HCT116 (cell line): ENCODE data around the gene PIPOX. TPM values are rescaled to one million over a fixed set of nuclear protein-coding genes. Genes with fewer than 3 reads are reported as not detected.

Source experiments
- ATAC-seq: fragments of 200-7000 bp; cut with Tn5 transposase; 2 replicates; pipeline ENCODE4 v1.9.1; 2020; ENCODE audit warnings: mild to moderate bottlenecking, moderate library complexity
- BruUV-seq: library from RNA; stranded (reverse); fragments of 400-500 nt; replicated peaks from 2 replicates; lab custom pipeline; 2021; lab: Mats Ljungman, UMichigan
- CTCF ChIA-PET: fragments of 300-600 bp; sonication (Branson Sonifier 250); formaldehyde crosslinking; loops from one replicate; lab custom pipeline; 2021; ENCODE audit warnings: antibody characterized with exemption; lab: Charles Lee
- POLR2A ChIA-PET: fragments of 300-600, 350-600 bp; sonication (Branson Sonifier 250); formaldehyde crosslinking; loops from one replicate; lab custom pipeline; 2021; ENCODE audit warnings: antibody characterized with exemption; lab: Charles Lee
- RAD21 ChIA-PET, 2 experiments: fragments of 300-600 bp; sonication (Branson Sonifier 250); formaldehyde crosslinking; loops; one replicate each; lab custom pipeline; 2023; ENCODE audit warnings: low total read pairs in 2 of 2; ENCODE audit not compliant: uncharacterized antibody in 2 of 2, unreplicated experiment in 2 of 2, low non-redundant PET in 1 of 2; lab: Charles Lee
- DNase-seq: peaks from one replicate; pipeline ENCODE4 v3.0.0-alpha.2; 2010; ENCODE audit warnings: low read depth, low spot score
- H2AFZ ChIP-seq: fragments of 200-600 bp; shearing (Covaris generic), sonication (generic); 2 replicates; pipeline ENCODE4 v1.6.1; 2017; ENCODE audit warnings: low read depth, mixed run types, mixed read lengths, antibody characterized with exemption, low read length; ENCODE audit not compliant: poor library complexity, severe bottlenecking
- H3K27ac ChIP-seq: 2 replicates; pipeline ENCODE4 v1.5.1; 2012; ENCODE audit warnings: low read depth, low read length
- H3K27me3 ChIP-seq: fragments of 200-600 bp; sonication (generic); 2 replicates; pipeline ENCODE4 v1.6.1; 2016; ENCODE audit warnings: mixed run types, low read length, mixed read lengths; ENCODE audit not compliant: insufficient read depth
- H3K36me3 ChIP-seq, 2 experiments: fragments of 200-500 bp in 1 of 2; fragments of 200-600 bp in 1 of 2; sonication (Bioruptor generic) in 1 of 2; sonication (generic) in 1 of 2; 2 replicates each; pipeline versions ENCODE4 v1.5.1 to v1.6.1; 2014 to 2016; ENCODE audit warnings: low read length in 2 of 2, inconsistent platforms in 1 of 2, mixed read lengths in 1 of 2, mixed run types in 1 of 2; ENCODE audit not compliant: insufficient read depth in 2 of 2, control insufficient read depth in 1 of 2
- H3K4me1 ChIP-seq, 2 experiments: fragments of 200-600 bp in 1 of 2; sonication (generic) in 1 of 2; 2 replicates each; pipeline versions ENCODE4 v1.5.1 to v1.6.1; 2012 to 2017; ENCODE audit warnings: low read length in 2 of 2, inconsistent platforms in 1 of 2, mild to moderate bottlenecking in 1 of 2, mixed read lengths in 1 of 2, mixed run types in 1 of 2, moderate library complexity in 1 of 2; ENCODE audit not compliant: insufficient read depth in 2 of 2, control insufficient read depth in 1 of 2
- H3K4me2 ChIP-seq: fragments of 200-600 bp; sonication (generic); 2 replicates; pipeline ENCODE4 v1.6.1; 2017; ENCODE audit warnings: mixed run types, low read length, mixed read lengths
- H3K4me3 ChIP-seq, 2 experiments: fragments of 200-600 bp in 1 of 2; sonication (generic) in 1 of 2; replicated peaks in 1 of 2; 2 replicates each; pipeline ENCODE4 v1.5.1; 2011 to 2016; ENCODE audit warnings: low read length in 2 of 2, control low read depth in 1 of 2, low read depth in 1 of 2, mild to moderate bottlenecking in 1 of 2, mixed read lengths in 1 of 2, mixed run types in 1 of 2
- H3K79me2 ChIP-seq: fragments of 200-600 bp; sonication (generic); 2 replicates; pipeline ENCODE4 v1.6.1; 2017; ENCODE audit warnings: mild to moderate bottlenecking, mixed run types, low read length, moderate library complexity, mixed read lengths; ENCODE audit not compliant: insufficient read depth
- H3K9ac ChIP-seq: fragments of 200-600 bp; sonication (generic); 2 replicates; pipeline ENCODE4 v1.6.1; 2016; ENCODE audit warnings: low read length, mixed read lengths
- H3K9me2 ChIP-seq: fragments of 200-600 bp; sonication (generic), shearing (Covaris generic); 2 replicates; pipeline ENCODE4 v1.6.1; 2017; ENCODE audit warnings: mixed run types, mild to moderate bottlenecking, moderate library complexity; ENCODE audit not compliant: insufficient read depth
- H3K9me3 ChIP-seq, 2 experiments: fragments of 200-500 bp in 1 of 2; fragments of 200-600 bp in 1 of 2; sonication (Bioruptor generic) in 1 of 2; sonication (generic) in 1 of 2; 2 replicates each; pipeline ENCODE4 v1.6.1; 2014 to 2017; ENCODE audit warnings: low read length in 2 of 2, mixed read lengths in 2 of 2, inconsistent platforms in 1 of 2, low read depth in 1 of 2, mild to moderate bottlenecking in 1 of 2, mixed run types in 1 of 2, moderate library complexity in 1 of 2; ENCODE audit not compliant: control insufficient read depth in 1 of 2, insufficient read depth in 1 of 2
- H4K20me1 ChIP-seq: fragments of 200-600 bp; sonication (generic), shearing (Covaris generic); 2 replicates; pipeline ENCODE4 v1.6.1; 2017; ENCODE audit warnings: mixed run types, mild to moderate bottlenecking, moderate library complexity; ENCODE audit not compliant: insufficient read depth
- CTCF ChIP-seq, 3 experiments: fragments of 200-600 bp in 1 of 3; sonication (generic) in 1 of 3; IDR thresholded peaks in 2 of 3; conservative IDR thresholded peaks in 1 of 3; 2 replicates each; pipeline ENCODE4 v1.5.1; 2012 to 2017; ENCODE audit warnings: low read depth in 2 of 3, low read length in 2 of 3, antibody characterized with exemption in 1 of 3, borderline replicate concordance in 1 of 3, control low read depth in 1 of 3, mild to moderate bottlenecking in 1 of 3, mixed read lengths in 1 of 3, mixed run types in 1 of 3, moderate library complexity in 1 of 3; ENCODE audit not compliant: insufficient read depth in 1 of 3
- EGR1 ChIP-seq: IDR thresholded peaks from 2 replicates; pipeline ENCODE4 v1.6.1; 2012; ENCODE audit warnings: low read depth
- ELF1 ChIP-seq: IDR thresholded peaks from 2 replicates; pipeline ENCODE4 v1.6.1; 2012; ENCODE audit warnings: low read depth, borderline replicate concordance
- POLR2AphosphoS5 ChIP-seq: IDR thresholded peaks from 2 replicates; pipeline ENCODE4 v1.6.1; 2011; ENCODE audit warnings: mild to moderate bottlenecking, low read depth, low read length, moderate library complexity
- RAD21 ChIP-seq: IDR thresholded peaks from 2 replicates; pipeline ENCODE4 v1.6.1; 2012; ENCODE audit warnings: low read depth, mild to moderate bottlenecking
- SIN3A ChIP-seq: IDR thresholded peaks from 2 replicates; pipeline ENCODE4 v1.6.1; 2012; ENCODE audit warnings: low read depth
- SP1 ChIP-seq: IDR thresholded peaks from 2 replicates; pipeline ENCODE4 v1.6.1; 2012; ENCODE audit warnings: low read depth
- YY1 ChIP-seq: IDR thresholded peaks from 2 replicates; pipeline ENCODE4 v1.6.1; 2011; ENCODE audit warnings: low read length, low read depth, moderate library complexity, mild to moderate bottlenecking; ENCODE audit not compliant: insufficient replicate concordance; ENCODE audit errors: extremely low read depth
- ZBTB33 ChIP-seq: IDR thresholded peaks from 2 replicates; pipeline ENCODE4 v1.6.1; 2011; ENCODE audit warnings: mild to moderate bottlenecking, low read length, moderate library complexity; ENCODE audit not compliant: insufficient replicate concordance; ENCODE audit errors: extremely low read depth
- ZFX ChIP-seq: fragments of 450-650 bp; IDR thresholded peaks from 2 replicates; pipeline ENCODE4 v1.6.1; 2017
- ZNF274 ChIP-seq: fragments of 200-500 bp; sonication (Bioruptor generic); IDR thresholded peaks from 2 replicates; pipeline ENCODE4 v1.6.1; 2014; ENCODE audit warnings: mild to moderate bottlenecking, low read depth, low read length, inconsistent platforms
- intact Hi-C: fragments of 100-400 bp; cut with micrococcal nuclease; formaldehyde crosslinking; loops from 2 replicates; pipeline ENCODE4 v1.10.0; 2022
- total RNA-seq: library from RNA; stranded (reverse); gene quantifications from one replicate; pipeline ENCODE4 v1.2.1, GENCODE V29; 2021; ENCODE audit not compliant: unreplicated experiment

Gene PIPOX
- total RNA-seq, 1 experiment from 2014 or later: 1.8 TPM

- Histone ChIP-seq H3K4me2 (no peak overlapping the region), H3K36me3 (no peaks in the 10 kb centered on the region), H3K79me2 (no peaks in the 10 kb centered on the region), H3K9me2 (no peaks in the 10 kb centered on the region), H2AFZ (no peak overlapping the region), H3K4me1 (peaks cover 0 to 10% of the 10 kb centered on the region in 2 experiments; a peak in 2 of 4 replicates), H3K27ac (no peak overlapping the region), H4K20me1 (no peaks in the 10 kb centered on the region), H3K9me3 (no peaks in the 10 kb centered on the region), H3K4me3 (no peak overlapping the region), H3K9ac (no peak overlapping the region), H3K27me3 (peaks cover 55% of the 10 kb centered on the region; the same call in 1 of the 2 replicates)
- intact Hi-C loops: no loop called here
- TF ChIP-seq EGR1 (no peak), ZNF274 (no peak), ZBTB33 (no peak), POLR2AphosphoS5 (no peak), SIN3A (no peak), YY1 (no peak), ZFX (no peak), SP1 (no peak), CTCF (IDR thresholded peaks at IDR 0.05 in 2 of 3, conservative IDR thresholded peaks at IDR 0.05 in 1 of 3; ENCODE audit: borderline replicate concordance in 1 of 3, insufficient read depth in 1 of 3, low read depth in 2 of 3, low read length in 2 of 3) (no peak), ELF1 (no peak), RAD21 (no peak)
- BruUV-seq: no TSS peak
- DNase-seq: no peak
- no peak for ATAC-seq
- ChIA-PET RAD21 (no interaction called here), CTCF (no interaction called here), POLR2A (no interaction called here)
These were observed 39.7 kb upstream of the PIPOX start for GRCh38 chr17:29003289-29003688.
